Fibroblast of gingiva (primary cell): ENCODE measurements around the gene MAP3K4.
"Not testable (repeated sequence)": the region's sequence is repeated elsewhere in the genome, so short reads cannot be mapped to it uniquely, and the experiment has no call there.

Source experiments
- DNase-seq: peaks from one replicate; pipeline ENCODE4 v3.0.0-alpha.2; 2011; ENCODE audit warnings: low read depth

MAP3K4 gene

GRCh38 chr6:161088676-161089328 lies 97.2 kb downstream of the MAP3K4 start:
- no peak for DNase-seq

GRCh38 chr6:161091151-161091550 lies 99.6 kb downstream of the MAP3K4 start:
- no peak for DNase-seq

GRCh38 chr6:161091972-161092701 lies 100.6 kb downstream of the MAP3K4 start:
- DNase-seq, result peak; percentile 11

GRCh38 chr6:161094955-161095354 lies 103.4 kb downstream of the MAP3K4 start:
- DNase-seq, result no peak

GRCh38 chr6:161095916-161096315 lies 104.3 kb downstream of the MAP3K4 start:
- DNase-seq, result peak; percentile 30

GRCh38 chr6:161100072-161100471 lies 108.5 kb downstream of the MAP3K4 start:
- DNase-seq, result no peak

- no peak for DNase-seq
These were observed 109.9 kb downstream of the MAP3K4 start for GRCh38 chr6:161101517-161101916.

GRCh38 chr6:161103475-161103874 lies 111.9 kb downstream of the MAP3K4 start:
- DNase-seq, result no peak

- DNase-seq, result peak; percentile 6
These were observed 113.4 kb downstream of the MAP3K4 start for GRCh38 chr6:161104966-161105365.

- DNase-seq, result no peak
These were observed 113.8 kb downstream of the MAP3K4 start for GRCh38 chr6:161105408-161105807.

- no peak for DNase-seq
These were observed 116.5 kb downstream of the MAP3K4 start for GRCh38 chr6:161107779-161108730.

GRCh38 chr6:161108916-161109315 lies 117.3 kb downstream of the MAP3K4 start:
- no peak for DNase-seq

GRCh38 chr6:161109366-161109765 lies 117.8 kb downstream of the MAP3K4 start:
- DNase-seq, result no peak

- no peak for DNase-seq
These were observed 118.6 kb downstream of the MAP3K4 start for GRCh38 chr6:161110028-161110779.

GRCh38 chr6:161111261-161111660 lies 119.7 kb downstream of the MAP3K4 start:
- no peak for DNase-seq

- DNase-seq, result no peak
These were observed 123.9 kb downstream of the MAP3K4 start for GRCh38 chr6:161115468-161115867.

- DNase-seq, result no peak
These were observed 125.0 kb downstream of the MAP3K4 start for GRCh38 chr6:161116554-161116953.

- DNase-seq, result no peak
These were observed 125.7 kb downstream of the MAP3K4 start for GRCh38 chr6:161117308-161117707.

GRCh38 chr6:161117942-161118341 lies 126.4 kb downstream of the MAP3K4 start:
- no peak for DNase-seq

GRCh38 chr6:161123319-161123718 lies 131.8 kb downstream of the MAP3K4 start:
- not testable (repeated sequence) for DNase-seq

- no peak for DNase-seq
These were observed 134.0 kb downstream of the MAP3K4 start for GRCh38 chr6:161125591-161125990.
